ENCODE measurements around the gene DNAJC1. TPM values are rescaled to one million over a fixed set of nuclear protein-coding genes. Genes with fewer than 3 reads are reported as not detected.
A peak's percentile ranks its signal among the peaks of the same experiment; 100 is the strongest.

Gene DNAJC1
- total RNA-seq, 3 donors from 2014 or later (not counting 1 experiment from before 2014, with no cell fraction given) = 38.4 to 63.7 (median 50.6) TPM

DNA sequence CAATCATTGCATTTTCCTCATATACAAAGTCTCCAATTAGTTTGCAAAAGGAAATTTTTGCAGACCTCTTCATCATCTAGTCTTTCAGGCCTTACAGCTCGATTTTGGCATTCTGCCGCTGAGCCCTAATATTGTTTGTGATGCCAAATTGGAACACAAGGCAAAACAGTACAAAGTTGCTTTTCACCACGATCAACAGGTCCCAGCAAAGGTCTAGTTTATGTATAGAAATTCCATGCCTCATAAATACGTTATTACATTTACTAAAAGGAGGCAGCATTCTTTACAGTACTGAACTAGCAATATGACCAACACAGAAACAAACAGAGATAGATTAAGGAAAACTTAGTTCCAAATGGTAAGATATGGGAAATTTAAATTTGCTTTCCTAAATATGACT lies 7.0 kb upstream of the DNAJC1 start:
- WGBS (ENCODE audit: insufficient coverage) = 83% methylated on average over 3 of the region's 4 CpGs
- no peak overlapping the region for H3K27ac ChIP-seq (ENCODE audit: low read length)
- no peak overlapping the region for H3K27ac Mint-ChIP-seq
- H3K9me3 Mint-ChIP-seq = no peaks in the 10 kb centered on the region
- no peaks in the 10 kb centered on the region for H3K4me1 ChIP-seq (ENCODE audit: control insufficient read depth, insufficient read depth, low read length)
- no peaks in the 10 kb centered on the region for H3K36me3 ChIP-seq (ENCODE audit: control insufficient read depth, insufficient read depth, low read length)
- H3K4me1 Mint-ChIP-seq = no peaks in the 10 kb centered on the region
- H3K36me3 Mint-ChIP-seq = no peaks in the 10 kb centered on the region
- no peak for DNase-seq
- H3K27me3 ChIP-seq (ENCODE audit: control insufficient read depth, insufficient read depth, low read length) = no peaks in the 10 kb centered on the region
- ATAC-seq = no peak
- no peaks in the 10 kb centered on the region for H3K9me3 ChIP-seq (ENCODE audit: control insufficient read depth, insufficient read depth, low read length)
- intact Hi-C loops (cut with micrococcal nuclease) = loop anchor here (2.0 kb wide), 1 partner anchor 978 kb away; no protein-coding TSS in a partner anchor
- H3K4me3 Mint-ChIP-seq = no peak overlapping the region
- no peak for TF ChIP-seq CTCF (IDR thresholded peaks at IDR 0.05)
- H3K4me3 ChIP-seq (ENCODE audit: low read length) = no peak overlapping the region
- H3K27me3 Mint-ChIP-seq (ENCODE audit: low read depth in 2 of 2) = peaks cover 9 to 23% of the 10 kb centered on the region in 2 donors

DNA sequence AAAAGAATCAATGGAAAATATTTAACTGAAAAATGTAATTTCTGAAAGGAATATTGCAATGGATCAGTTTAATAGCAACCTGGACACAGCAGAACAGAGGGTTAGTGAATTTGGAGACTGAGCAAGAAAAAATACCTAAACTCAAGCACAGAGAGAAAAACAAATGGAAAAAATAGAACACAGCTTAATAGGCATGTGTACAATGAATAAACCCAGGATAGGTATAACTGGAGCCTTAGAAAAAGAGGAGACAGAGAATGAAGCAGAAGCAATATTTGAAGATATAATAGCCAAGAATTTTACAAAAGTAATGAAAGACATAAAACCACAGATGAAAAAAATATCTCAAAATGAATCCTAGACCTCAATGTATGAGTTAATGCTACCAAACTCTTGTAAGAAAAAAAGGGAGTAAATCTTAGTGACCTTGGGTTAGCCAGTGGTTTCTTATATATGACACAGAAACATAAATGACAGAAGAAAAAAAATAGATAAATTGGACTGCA lies 2.9 kb upstream of the DNAJC1 start:
- Histone ChIP-seq H3K27me3 (ENCODE audit: control insufficient read depth, insufficient read depth, low read length) (no peaks in the 10 kb centered on the region), H3K4me1 (ENCODE audit: control insufficient read depth, insufficient read depth, low read length) (peaks cover 4% of the 10 kb centered on the region), H3K27ac (ENCODE audit: low read length) (no peak overlapping the region), H3K36me3 (ENCODE audit: control insufficient read depth, insufficient read depth, low read length) (no peaks in the 10 kb centered on the region), H3K9me3 (ENCODE audit: control insufficient read depth, insufficient read depth, low read length) (no peaks in the 10 kb centered on the region), H3K4me3 (ENCODE audit: low read length) (no peak overlapping the region)
- DNase-seq = no peak
- Mint-ChIP-seq H3K4me1 (peaks cover 10 to 20% of the 10 kb centered on the region in 2 donors), H3K27me3 (ENCODE audit: low read depth in 2 of 2) (peaks cover 6 to 9% of the 10 kb centered on the region in 2 donors), H3K27ac (no peak overlapping the region), H3K9me3 (no peaks in the 10 kb centered on the region), H3K36me3 (no peaks in the 10 kb centered on the region), H3K4me3 (no peak overlapping the region)
- no peak for ATAC-seq
- no peak for TF ChIP-seq CTCF (IDR thresholded peaks at IDR 0.05)
- intact Hi-C loops (cut with micrococcal nuclease) = loop anchor here (10.0 kb wide), 2 partner anchors 512 to 568 kb away; no protein-coding TSS in a partner anchor

DNA sequence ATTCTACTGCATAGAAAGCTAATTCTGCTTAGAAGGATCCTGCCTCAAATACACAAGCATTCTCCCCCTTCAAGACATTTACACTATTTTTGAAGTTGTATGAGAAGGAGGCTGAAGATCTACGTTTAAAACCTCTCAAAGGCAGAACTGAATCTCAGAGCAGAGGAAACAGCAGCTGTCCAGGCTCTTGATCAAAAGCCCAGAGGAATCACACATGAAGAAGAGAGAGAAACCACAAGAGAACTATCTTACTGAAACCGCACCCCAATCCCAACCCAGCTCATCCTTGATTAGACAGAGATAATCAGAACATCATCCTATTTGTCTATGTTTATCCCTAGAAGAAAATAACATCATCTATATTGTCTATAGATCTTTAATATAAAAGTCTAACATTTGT lies 2.2 kb upstream of the DNAJC1 start:
- Mint-ChIP-seq H3K4me1 (peaks cover 16 to 24% of the 10 kb centered on the region in 2 donors), H3K36me3 (no peaks in the 10 kb centered on the region), H3K9me3 (no peaks in the 10 kb centered on the region), H3K4me3 (no peak overlapping the region), H3K27me3 (ENCODE audit: low read depth in 2 of 2) (peaks cover 6 to 9% of the 10 kb centered on the region in 2 donors), H3K27ac (no peak overlapping the region)
- intact Hi-C loops (cut with micrococcal nuclease) = loop anchor here (10.0 kb wide), 2 partner anchors 511 to 569 kb away; no protein-coding TSS in a partner anchor
- no peak for TF ChIP-seq CTCF (IDR thresholded peaks at IDR 0.05)
- Histone ChIP-seq H3K4me3 (ENCODE audit: low read length) (no peak overlapping the region), H3K27ac (ENCODE audit: low read length) (no peak overlapping the region), H3K36me3 (ENCODE audit: control insufficient read depth, insufficient read depth, low read length) (no peaks in the 10 kb centered on the region), H3K4me1 (ENCODE audit: control insufficient read depth, insufficient read depth, low read length) (peaks cover 4% of the 10 kb centered on the region), H3K9me3 (ENCODE audit: control insufficient read depth, insufficient read depth, low read length) (no peaks in the 10 kb centered on the region), H3K27me3 (ENCODE audit: control insufficient read depth, insufficient read depth, low read length) (no peaks in the 10 kb centered on the region)
- ATAC-seq (no peak), DNase-seq (no peak)
- 0% methylated on average over 1 of the region's 2 CpGs for WGBS (ENCODE audit: insufficient coverage)

DNA sequence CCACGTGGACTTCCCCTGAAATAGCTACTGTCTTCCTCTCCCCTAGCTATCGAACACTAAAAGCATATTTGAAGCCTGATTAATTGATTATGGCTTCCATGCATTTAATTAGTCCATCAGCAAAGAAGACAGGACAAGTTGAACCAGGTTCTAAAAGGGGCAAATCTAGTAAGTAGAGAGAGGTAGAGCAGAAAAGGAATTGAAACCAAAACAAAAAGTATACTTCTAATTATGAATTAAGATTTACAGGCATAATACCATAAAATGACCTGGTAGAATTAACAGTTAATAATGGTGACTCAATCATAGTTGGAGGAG lies 393 bp upstream of the DNAJC1 start:
- peaks cover 0 to 5% of the 10 kb centered on the region in 2 donors for H3K27me3 Mint-ChIP-seq (ENCODE audit: low read depth in 2 of 2)
- peak overlapping the region; percentile 96 for H3K4me3 ChIP-seq (ENCODE audit: low read length)
- peaks cover 33 to 39% of the 10 kb centered on the region in 2 donors for H3K4me1 Mint-ChIP-seq

More for the DNA sequence above, 393 bp upstream of the DNAJC1 start:
- no peak for DNase-seq
- ATAC-seq = peak in 1 of 3 donors; percentile 1
- intact Hi-C loops (cut with micrococcal nuclease) = loop anchor here (1.0 to 10.0 kb wide), 7 partner anchors 228 to 909 kb away; partner anchors contain the start of genes BMI1 and PIP4K2A
- no peaks in the 10 kb centered on the region for H3K9me3 ChIP-seq (ENCODE audit: control insufficient read depth, insufficient read depth, low read length)
- Mint-ChIP-seq H3K4me3 (peak overlapping the region; percentile 91), H3K36me3 (no peaks in the 10 kb centered on the region), H3K27ac (peak overlapping the region; percentile 85 to 88), H3K9me3 (no peaks in the 10 kb centered on the region)
- H3K4me1 ChIP-seq (ENCODE audit: control insufficient read depth, insufficient read depth, low read length) = peaks cover 4% of the 10 kb centered on the region
- no peaks in the 10 kb centered on the region for H3K36me3 ChIP-seq (ENCODE audit: control insufficient read depth, insufficient read depth, low read length)
- no peaks in the 10 kb centered on the region for H3K27me3 ChIP-seq (ENCODE audit: control insufficient read depth, insufficient read depth, low read length)
- no peak for TF ChIP-seq CTCF (IDR thresholded peaks at IDR 0.05)
- peak overlapping the region; percentile 97 for H3K27ac ChIP-seq (ENCODE audit: low read length)
- 6% methylated on average over 2 of the region's 2 CpGs for WGBS (ENCODE audit: insufficient coverage)

All from natural killer cell (primary cell).